ENCODE measurements around the gene DUSP22. TPM values are rescaled to one million over a fixed set of nuclear protein-coding genes. Genes with fewer than 3 reads are reported as not detected.
A peak's percentile ranks its signal among the peaks of the same experiment; 100 is the strongest.

DUSP22 gene
- total and polyA plus RNA-seq, 9 of the 15 experiments (the other 6 are each of a cell fraction or from before 2014, with no cell fraction given): 9.3 to 19.4 (median 11.8) TPM

DNA sequence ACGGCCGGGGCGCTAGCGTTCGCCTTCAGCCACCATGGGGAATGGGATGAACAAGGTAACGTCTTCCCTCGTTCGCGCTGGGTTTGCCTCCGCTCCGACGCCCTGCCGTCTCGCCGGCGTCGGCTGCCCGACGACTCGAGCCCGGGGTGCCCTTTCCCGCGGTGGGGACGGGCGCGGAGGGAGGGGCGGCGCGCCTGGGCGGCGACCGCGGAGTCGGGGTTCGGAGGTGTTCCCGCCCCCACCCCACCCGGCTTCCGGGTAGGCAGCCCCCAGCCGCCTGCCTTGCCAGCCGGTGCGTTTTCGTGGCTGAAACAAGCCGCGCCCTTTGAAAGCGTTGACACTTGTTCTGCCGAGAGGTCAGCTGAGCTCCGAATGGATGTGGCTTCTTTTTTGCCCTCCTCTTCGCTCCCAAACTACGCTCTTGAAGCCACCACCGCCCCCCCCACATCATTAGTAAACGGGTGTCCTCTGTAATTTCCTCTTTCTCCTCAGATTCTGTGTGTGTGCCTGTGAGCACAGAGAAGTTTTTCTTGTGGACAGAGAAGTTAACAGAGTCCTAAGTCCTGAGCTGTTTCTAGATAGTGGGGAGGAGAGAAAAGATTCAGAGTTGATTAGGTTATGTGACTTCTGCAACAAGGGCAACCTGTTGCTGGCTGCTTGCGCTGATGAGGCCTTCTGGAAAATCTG is 362 bp downstream of the DUSP22 start (continued):
- TF ChIP-seq MAFG (tag; conservative IDR thresholded peaks at IDR 0.05) (no peak), ZNF197 (CRISPR knock-in tag; IDR thresholded peaks at IDR 0.05; ENCODE audit: low read depth) (0 out of 2 replicates have a peak, but pooled peaks have one; percentile 46), CXXC5 (CRISPR knock-in tag; IDR thresholded peaks at IDR 0.05) (peak; percentile 1; the same call in 1 of the 2 replicates), SRF (CRISPR knock-in tag; IDR thresholded peaks at IDR 0.05) (no peak), PML (IDR thresholded peaks at IDR 0.05; ENCODE audit: low read length) (no peak), ZNF707 (CRISPR knock-in tag; conservative IDR thresholded peaks at IDR 0.05) (no peak), CREM (IDR thresholded peaks at IDR 0.05; ENCODE audit: low read depth) (peak; percentile 2; the same call in 1 of the 2 replicates), CBFB (CRISPR knock-in tag; IDR thresholded peaks at IDR 0.05) (no peak)
- TF ChIP-seq, protein P1, sequence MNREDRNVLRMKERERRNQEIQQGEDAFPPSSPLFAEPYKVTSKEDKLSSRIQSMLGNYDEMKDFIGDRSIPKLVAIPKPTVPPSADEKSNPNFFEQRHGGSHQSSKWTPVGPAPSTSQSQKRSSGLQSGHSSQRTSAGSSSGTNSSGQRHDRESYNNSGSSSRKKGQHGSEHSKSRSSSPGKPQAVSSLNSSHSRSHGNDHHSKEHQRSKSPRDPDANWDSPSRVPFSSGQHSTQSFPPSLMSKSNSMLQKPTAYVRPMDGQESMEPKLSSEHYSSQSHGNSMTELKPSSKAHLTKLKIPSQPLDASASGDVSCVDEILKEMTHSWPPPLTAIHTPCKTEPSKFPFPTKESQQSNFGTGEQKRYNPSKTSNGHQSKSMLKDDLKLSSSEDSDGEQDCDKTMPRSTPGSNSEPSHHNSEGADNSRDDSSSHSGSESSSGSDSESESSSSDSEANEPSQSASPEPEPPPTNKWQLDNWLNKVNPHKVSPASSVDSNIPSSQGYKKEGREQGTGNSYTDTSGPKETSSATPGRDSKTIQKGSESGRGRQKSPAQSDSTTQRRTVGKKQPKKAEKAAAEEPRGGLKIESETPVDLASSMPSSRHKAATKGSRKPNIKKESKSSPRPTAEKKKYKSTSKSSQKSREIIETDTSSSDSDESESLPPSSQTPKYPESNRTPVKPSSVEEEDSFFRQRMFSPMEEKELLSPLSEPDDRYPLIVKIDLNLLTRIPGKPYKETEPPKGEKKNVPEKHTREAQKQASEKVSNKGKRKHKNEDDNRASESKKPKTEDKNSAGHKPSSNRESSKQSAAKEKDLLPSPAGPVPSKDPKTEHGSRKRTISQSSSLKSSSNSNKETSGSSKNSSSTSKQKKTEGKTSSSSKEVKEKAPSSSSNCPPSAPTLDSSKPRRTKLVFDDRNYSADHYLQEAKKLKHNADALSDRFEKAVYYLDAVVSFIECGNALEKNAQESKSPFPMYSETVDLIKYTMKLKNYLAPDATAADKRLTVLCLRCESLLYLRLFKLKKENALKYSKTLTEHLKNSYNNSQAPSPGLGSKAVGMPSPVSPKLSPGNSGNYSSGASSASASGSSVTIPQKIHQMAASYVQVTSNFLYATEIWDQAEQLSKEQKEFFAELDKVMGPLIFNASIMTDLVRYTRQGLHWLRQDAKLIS (CRISPR knock-in tag; IDR thresholded peaks at IDR 0.05): 0 out of 2 replicates have a peak, but pooled peaks have one; percentile 53
- TF ChIP-seq, protein P2, sequence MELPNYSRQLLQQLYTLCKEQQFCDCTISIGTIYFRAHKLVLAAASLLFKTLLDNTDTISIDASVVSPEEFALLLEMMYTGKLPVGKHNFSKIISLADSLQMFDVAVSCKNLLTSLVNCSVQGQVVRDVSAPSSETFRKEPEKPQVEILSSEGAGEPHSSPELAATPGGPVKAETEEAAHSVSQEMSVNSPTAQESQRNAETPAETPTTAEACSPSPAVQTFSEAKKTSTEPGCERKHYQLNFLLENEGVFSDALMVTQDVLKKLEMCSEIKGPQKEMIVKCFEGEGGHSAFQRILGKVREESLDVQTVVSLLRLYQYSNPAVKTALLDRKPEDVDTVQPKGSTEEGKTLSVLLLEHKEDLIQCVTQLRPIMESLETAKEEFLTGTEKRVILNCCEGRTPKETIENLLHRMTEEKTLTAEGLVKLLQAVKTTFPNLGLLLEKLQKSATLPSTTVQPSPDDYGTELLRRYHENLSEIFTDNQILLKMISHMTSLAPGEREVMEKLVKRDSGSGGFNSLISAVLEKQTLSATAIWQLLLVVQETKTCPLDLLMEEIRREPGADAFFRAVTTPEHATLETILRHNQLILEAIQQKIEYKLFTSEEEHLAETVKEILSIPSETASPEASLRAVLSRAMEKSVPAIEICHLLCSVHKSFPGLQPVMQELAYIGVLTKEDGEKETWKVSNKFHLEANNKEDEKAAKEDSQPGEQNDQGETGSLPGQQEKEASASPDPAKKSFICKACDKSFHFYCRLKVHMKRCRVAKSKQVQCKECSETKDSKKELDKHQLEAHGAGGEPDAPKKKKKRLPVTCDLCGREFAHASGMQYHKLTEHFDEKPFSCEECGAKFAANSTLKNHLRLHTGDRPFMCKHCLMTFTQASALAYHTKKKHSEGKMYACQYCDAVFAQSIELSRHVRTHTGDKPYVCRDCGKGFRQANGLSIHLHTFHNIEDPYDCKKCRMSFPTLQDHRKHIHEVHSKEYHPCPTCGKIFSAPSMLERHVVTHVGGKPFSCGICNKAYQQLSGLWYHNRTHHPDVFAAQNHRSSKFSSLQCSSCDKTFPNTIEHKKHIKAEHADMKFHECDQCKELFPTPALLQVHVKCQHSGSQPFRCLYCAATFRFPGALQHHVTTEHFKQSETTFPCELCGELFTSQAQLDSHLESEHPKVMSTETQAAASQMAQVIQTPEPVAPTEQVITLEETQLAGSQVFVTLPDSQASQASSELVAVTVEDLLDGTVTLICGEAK (IDR thresholded peaks at IDR 0.05): no peak
- TF ChIP-seq, protein P2 (CRISPR knock-in tag; IDR thresholded peaks at IDR 0.05): no peak
- TF ChIP-seq, protein P3, sequence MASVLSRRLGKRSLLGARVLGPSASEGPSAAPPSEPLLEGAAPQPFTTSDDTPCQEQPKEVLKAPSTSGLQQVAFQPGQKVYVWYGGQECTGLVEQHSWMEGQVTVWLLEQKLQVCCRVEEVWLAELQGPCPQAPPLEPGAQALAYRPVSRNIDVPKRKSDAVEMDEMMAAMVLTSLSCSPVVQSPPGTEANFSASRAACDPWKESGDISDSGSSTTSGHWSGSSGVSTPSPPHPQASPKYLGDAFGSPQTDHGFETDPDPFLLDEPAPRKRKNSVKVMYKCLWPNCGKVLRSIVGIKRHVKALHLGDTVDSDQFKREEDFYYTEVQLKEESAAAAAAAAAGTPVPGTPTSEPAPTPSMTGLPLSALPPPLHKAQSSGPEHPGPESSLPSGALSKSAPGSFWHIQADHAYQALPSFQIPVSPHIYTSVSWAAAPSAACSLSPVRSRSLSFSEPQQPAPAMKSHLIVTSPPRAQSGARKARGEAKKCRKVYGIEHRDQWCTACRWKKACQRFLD (CRISPR knock-in tag; IDR thresholded peaks at IDR 0.05): peak; percentile 62
